ENCODE results near the gene SRD5A3. TPM values are rescaled to one million over a fixed set of nuclear protein-coding genes. Genes with fewer than 3 reads are reported as not detected.
A peak's percentile ranks its signal among the peaks of the same experiment; 100 is the strongest.

The SRD5A3 gene
- total and polyA plus RNA-seq, 9 of the 15 experiments (the other 6 are each of a cell fraction or from before 2014, with no cell fraction given) = 2.5 to 37.0 (median 13.3) TPM

DNA sequence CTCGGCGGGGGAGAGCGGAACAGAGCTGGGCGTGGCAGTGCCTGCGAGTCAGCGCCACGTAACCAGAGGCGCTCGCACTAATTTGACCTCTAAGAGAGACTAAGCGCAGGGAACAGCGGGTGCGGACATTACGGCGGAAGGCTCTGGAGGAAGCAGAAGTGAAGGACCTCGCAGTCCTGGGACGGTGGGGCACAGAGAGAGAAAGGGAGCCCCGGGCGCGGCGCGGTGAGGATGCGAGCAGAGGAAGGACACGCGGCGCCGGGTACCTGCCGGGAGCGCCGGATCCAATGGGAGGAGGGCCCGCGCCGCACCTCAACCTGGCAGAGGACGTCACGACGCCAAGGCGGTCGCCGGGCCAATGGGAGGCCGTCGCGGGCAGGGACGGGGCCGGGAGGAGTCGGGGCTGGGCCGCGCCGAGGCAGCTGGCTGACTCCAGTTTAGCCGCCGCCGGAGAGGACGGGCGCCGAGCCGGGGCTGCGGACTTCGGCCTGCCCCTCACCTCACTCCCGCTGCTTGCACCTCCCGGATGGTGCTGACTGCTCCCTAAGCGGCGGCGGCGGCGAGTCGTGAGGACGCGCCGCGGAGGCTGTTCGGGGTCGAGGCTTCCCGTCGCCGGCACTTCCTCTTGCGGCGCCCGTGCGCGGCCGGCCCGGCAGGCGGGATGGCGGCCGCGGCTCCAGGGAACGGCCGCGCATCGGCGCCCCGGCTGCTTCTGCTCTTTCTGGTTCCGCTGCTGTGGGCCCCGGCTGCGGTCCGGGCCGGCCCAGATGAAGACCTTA, 49.7 kb downstream of the SRD5A3 start, which contains the start of gene TMEM165 (continued):
- no peak for TF ChIP-seq ESRRB (CRISPR knock-in tag; IDR thresholded peaks at IDR 0.05; ENCODE audit: borderline replicate concordance)
- TF ChIP-seq ZSCAN29 (IDR thresholded peaks at IDR 0.05) = no peak
- no peak for TF ChIP-seq MCM7 (IDR thresholded peaks at IDR 0.05)
- TF ChIP-seq MBD2 (IDR thresholded peaks at IDR 0.05; ENCODE audit: borderline replicate concordance, low read depth) = peak; percentile 32; the same call in 1 of the 2 replicates
- peak; percentile 73; the same call in 1 of the 2 replicates for TF ChIP-seq ZBTB1 (CRISPR knock-in tag; IDR thresholded peaks at IDR 0.05; ENCODE audit: borderline replicate concordance, low read depth)
- TF ChIP-seq, protein P1, sequence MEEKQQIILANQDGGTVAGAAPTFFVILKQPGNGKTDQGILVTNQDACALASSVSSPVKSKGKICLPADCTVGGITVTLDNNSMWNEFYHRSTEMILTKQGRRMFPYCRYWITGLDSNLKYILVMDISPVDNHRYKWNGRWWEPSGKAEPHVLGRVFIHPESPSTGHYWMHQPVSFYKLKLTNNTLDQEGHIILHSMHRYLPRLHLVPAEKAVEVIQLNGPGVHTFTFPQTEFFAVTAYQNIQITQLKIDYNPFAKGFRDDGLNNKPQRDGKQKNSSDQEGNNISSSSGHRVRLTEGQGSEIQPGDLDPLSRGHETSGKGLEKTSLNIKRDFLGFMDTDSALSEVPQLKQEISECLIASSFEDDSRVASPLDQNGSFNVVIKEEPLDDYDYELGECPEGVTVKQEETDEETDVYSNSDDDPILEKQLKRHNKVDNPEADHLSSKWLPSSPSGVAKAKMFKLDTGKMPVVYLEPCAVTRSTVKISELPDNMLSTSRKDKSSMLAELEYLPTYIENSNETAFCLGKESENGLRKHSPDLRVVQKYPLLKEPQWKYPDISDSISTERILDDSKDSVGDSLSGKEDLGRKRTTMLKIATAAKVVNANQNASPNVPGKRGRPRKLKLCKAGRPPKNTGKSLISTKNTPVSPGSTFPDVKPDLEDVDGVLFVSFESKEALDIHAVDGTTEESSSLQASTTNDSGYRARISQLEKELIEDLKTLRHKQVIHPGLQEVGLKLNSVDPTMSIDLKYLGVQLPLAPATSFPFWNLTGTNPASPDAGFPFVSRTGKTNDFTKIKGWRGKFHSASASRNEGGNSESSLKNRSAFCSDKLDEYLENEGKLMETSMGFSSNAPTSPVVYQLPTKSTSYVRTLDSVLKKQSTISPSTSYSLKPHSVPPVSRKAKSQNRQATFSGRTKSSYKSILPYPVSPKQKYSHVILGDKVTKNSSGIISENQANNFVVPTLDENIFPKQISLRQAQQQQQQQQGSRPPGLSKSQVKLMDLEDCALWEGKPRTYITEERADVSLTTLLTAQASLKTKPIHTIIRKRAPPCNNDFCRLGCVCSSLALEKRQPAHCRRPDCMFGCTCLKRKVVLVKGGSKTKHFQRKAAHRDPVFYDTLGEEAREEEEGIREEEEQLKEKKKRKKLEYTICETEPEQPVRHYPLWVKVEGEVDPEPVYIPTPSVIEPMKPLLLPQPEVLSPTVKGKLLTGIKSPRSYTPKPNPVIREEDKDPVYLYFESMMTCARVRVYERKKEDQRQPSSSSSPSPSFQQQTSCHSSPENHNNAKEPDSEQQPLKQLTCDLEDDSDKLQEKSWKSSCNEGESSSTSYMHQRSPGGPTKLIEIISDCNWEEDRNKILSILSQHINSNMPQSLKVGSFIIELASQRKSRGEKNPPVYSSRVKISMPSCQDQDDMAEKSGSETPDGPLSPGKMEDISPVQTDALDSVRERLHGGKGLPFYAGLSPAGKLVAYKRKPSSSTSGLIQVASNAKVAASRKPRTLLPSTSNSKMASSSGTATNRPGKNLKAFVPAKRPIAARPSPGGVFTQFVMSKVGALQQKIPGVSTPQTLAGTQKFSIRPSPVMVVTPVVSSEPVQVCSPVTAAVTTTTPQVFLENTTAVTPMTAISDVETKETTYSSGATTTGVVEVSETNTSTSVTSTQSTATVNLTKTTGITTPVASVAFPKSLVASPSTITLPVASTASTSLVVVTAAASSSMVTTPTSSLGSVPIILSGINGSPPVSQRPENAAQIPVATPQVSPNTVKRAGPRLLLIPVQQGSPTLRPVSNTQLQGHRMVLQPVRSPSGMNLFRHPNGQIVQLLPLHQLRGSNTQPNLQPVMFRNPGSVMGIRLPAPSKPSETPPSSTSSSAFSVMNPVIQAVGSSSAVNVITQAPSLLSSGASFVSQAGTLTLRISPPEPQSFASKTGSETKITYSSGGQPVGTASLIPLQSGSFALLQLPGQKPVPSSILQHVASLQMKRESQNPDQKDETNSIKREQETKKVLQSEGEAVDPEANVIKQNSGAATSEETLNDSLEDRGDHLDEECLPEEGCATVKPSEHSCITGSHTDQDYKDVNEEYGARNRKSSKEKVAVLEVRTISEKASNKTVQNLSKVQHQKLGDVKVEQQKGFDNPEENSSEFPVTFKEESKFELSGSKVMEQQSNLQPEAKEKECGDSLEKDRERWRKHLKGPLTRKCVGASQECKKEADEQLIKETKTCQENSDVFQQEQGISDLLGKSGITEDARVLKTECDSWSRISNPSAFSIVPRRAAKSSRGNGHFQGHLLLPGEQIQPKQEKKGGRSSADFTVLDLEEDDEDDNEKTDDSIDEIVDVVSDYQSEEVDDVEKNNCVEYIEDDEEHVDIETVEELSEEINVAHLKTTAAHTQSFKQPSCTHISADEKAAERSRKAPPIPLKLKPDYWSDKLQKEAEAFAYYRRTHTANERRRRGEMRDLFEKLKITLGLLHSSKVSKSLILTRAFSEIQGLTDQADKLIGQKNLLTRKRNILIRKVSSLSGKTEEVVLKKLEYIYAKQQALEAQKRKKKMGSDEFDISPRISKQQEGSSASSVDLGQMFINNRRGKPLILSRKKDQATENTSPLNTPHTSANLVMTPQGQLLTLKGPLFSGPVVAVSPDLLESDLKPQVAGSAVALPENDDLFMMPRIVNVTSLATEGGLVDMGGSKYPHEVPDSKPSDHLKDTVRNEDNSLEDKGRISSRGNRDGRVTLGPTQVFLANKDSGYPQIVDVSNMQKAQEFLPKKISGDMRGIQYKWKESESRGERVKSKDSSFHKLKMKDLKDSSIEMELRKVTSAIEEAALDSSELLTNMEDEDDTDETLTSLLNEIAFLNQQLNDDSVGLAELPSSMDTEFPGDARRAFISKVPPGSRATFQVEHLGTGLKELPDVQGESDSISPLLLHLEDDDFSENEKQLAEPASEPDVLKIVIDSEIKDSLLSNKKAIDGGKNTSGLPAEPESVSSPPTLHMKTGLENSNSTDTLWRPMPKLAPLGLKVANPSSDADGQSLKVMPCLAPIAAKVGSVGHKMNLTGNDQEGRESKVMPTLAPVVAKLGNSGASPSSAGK (IDR thresholded peaks at IDR 0.05) = peak; percentile 89
- peak; percentile 79 to 88; a peak in 3 of 4 replicates for TF ChIP-seq MNT (conservative IDR thresholded peaks at IDR 0.05)
- TF ChIP-seq NKRF (IDR thresholded peaks at IDR 0.05; ENCODE audit: borderline replicate concordance) = no peak; the same call in 1 of the 2 replicates
